HG03025 (cell line): ENCODE results near the gene E2F2.

ENCODE experiments used
- ATAC-seq: cut with Tn5 transposase; IDR thresholded peaks from one replicate; pipeline ENCODE4 v1.9.1; 2021; ENCODE audit warnings: mild to moderate bottlenecking, moderate library complexity; ENCODE audit not compliant: unreplicated experiment, low FRiP score

E2F2 gene

GRCh38 chr1:23530747-23531561, at the start of gene E2F2:
Gene E2F2, minus strand, starts transcription at chr1:23531233. Its CDS starts 440 bp downstream, at chr1:23530793.
- no peak for ATAC-seq

GRCh38 chr1:23578997-23579363, 47.9 kb upstream of the E2F2 start:
- ATAC-seq = no peak

- ATAC-seq = no peak
These were observed 47.4 kb upstream of the E2F2 start for GRCh38 chr1:23578311-23578996.

GRCh38 chr1:23577056-23578004, 46.3 kb upstream of the E2F2 start:
- no peak for ATAC-seq

GRCh38 chr1:23576338-23577055, 45.5 kb upstream of the E2F2 start:
- no peak for ATAC-seq

GRCh38 chr1:23575226-23575810, 44.3 kb upstream of the E2F2 start:
- no peak for ATAC-seq

GRCh38 chr1:23574265-23574754, 43.3 kb upstream of the E2F2 start:
- no peak for ATAC-seq

GRCh38 chr1:23573574-23574182, 42.6 kb upstream of the E2F2 start:
- ATAC-seq = no peak

- no peak for ATAC-seq
These were observed 40.4 kb upstream of the E2F2 start for GRCh38 chr1:23571465-23571864.

GRCh38 chr1:23570001-23570691, 39.1 kb upstream of the E2F2 start:
- ATAC-seq = no peak

GRCh38 chr1:23568608-23569383, 37.8 kb upstream of the E2F2 start:
- ATAC-seq = no peak

GRCh38 chr1:23567996-23568607, 37.1 kb upstream of the E2F2 start:
- no peak for ATAC-seq

- no peak for ATAC-seq
These were observed 36.6 kb upstream of the E2F2 start for GRCh38 chr1:23567629-23567995.

- no peak for ATAC-seq
These were observed 35.3 kb upstream of the E2F2 start for GRCh38 chr1:23566304-23566703.

- no peak for ATAC-seq
These were observed 34.7 kb upstream of the E2F2 start for GRCh38 chr1:23565776-23566175.

GRCh38 chr1:23564529-23565122, 33.6 kb upstream of the E2F2 start:
- no peak for ATAC-seq

- ATAC-seq = no peak
These were observed 32.8 kb upstream of the E2F2 start for GRCh38 chr1:23563755-23564374.
